OCI-LY7 (cell line): Measurements from ENCODE around the gene RPH3AL. TPM values are rescaled to one million over a fixed set of nuclear protein-coding genes. Genes with fewer than 3 reads are reported as not detected.

ENCODE experiments used
- BruUV-seq: library from RNA; stranded (reverse); fragments of 400-500 nt; replicated peaks from 2 replicates; lab custom pipeline; 2021; lab: Mats Ljungman, UMichigan
- CTCF ChIA-PET: fragments of 300-600 bp; sonication (Branson Sonifier 250); formaldehyde crosslinking; loops from one replicate; lab custom pipeline; 2022; ENCODE audit warnings: antibody characterized with exemption; ENCODE audit not compliant: unreplicated experiment; lab: Charles Lee
- POLR2A ChIA-PET: fragments of 300-600 bp; sonication (Branson Sonifier 250); formaldehyde crosslinking; loops from one replicate; lab custom pipeline; 2022; ENCODE audit warnings: antibody characterized with exemption; lab: Charles Lee
- DNase-seq: peaks from one replicate; pipeline ENCODE4 v3.0.0-alpha.2; 2015; ENCODE audit warnings: low spot score
- H2AFZ ChIP-seq: fragments of 200-600 bp; sonication (generic), shearing (Covaris generic); 2 replicates; pipeline ENCODE4 v1.6.1; 2014; ENCODE audit warnings: mild to moderate bottlenecking, antibody characterized with exemption, low read length, moderate library complexity
- H3K27ac ChIP-seq: fragments of 200-600 bp; sonication (generic); 2 replicates; pipeline ENCODE4 v1.5.1; 2014; ENCODE audit warnings: mixed run types, low read depth, mild to moderate bottlenecking, moderate library complexity, low read length, inconsistent platforms; ENCODE audit not compliant: poor library complexity, severe bottlenecking
- H3K36me3 ChIP-seq: fragments of 200-600 bp; sonication (generic); 2 replicates; pipeline ENCODE4 v1.6.1; 2014; ENCODE audit warnings: mild to moderate bottlenecking, antibody characterized with exemption, low read length, moderate library complexity, mixed read lengths; ENCODE audit not compliant: insufficient read depth
- H3K4me1 ChIP-seq: fragments of 200-600 bp; sonication (generic); 2 replicates; pipeline ENCODE4 v1.5.1; 2014; ENCODE audit warnings: mild to moderate bottlenecking, low read length; ENCODE audit not compliant: insufficient read depth, poor library complexity, severe bottlenecking
- H3K4me2 ChIP-seq: fragments of 200-600 bp; sonication (generic); 2 replicates; pipeline ENCODE4 v1.6.1; 2014; ENCODE audit warnings: mild to moderate bottlenecking, low read length
- H3K4me3 ChIP-seq: fragments of 200-600 bp; sonication (generic); 2 replicates; pipeline ENCODE4 v1.5.1; 2014; ENCODE audit warnings: mild to moderate bottlenecking, low read depth, low read length; ENCODE audit not compliant: poor library complexity, severe bottlenecking
- H3K79me2 ChIP-seq: fragments of 200-600 bp; sonication (generic); 2 replicates; pipeline ENCODE4 v1.6.1; 2016; ENCODE audit warnings: low read depth, mild to moderate bottlenecking, low read length, moderate library complexity, mixed read lengths; ENCODE audit not compliant: insufficient read depth
- H3K9me2 ChIP-seq: fragments of 200-600 bp; sonication (generic); 2 replicates; pipeline ENCODE4 v1.6.1; 2016; ENCODE audit warnings: mild to moderate bottlenecking, low read length, mixed read lengths; ENCODE audit not compliant: insufficient read depth
- H3K9me3 ChIP-seq: fragments of 200-600 bp; sonication (generic); 2 replicates; pipeline ENCODE4 v1.6.1; 2014; ENCODE audit warnings: mild to moderate bottlenecking, mixed run types, low read length, mixed read lengths
- H4K20me1 ChIP-seq: fragments of 200-600 bp; sonication (generic); 2 replicates; pipeline ENCODE4 v1.6.1; 2014; ENCODE audit warnings: mild to moderate bottlenecking, antibody characterized with exemption, low read length, moderate library complexity, mixed read lengths; ENCODE audit not compliant: insufficient read depth
- CTCF ChIP-seq: fragments of 200-600 bp; sonication (generic); conservative IDR thresholded peaks from 2 replicates; pipeline ENCODE4 v1.5.1; 2014; ENCODE audit warnings: mild to moderate bottlenecking, antibody characterized with exemption, low read length, moderate library complexity, mixed read lengths
- EZH2phosphoT487 ChIP-seq: fragments of 200-600 bp; sonication (generic); IDR thresholded peaks from 2 replicates; pipeline ENCODE4 v1.6.1; 2018; ENCODE audit warnings: low read depth, borderline replicate concordance, mild to moderate bottlenecking, mixed run types, antibody characterized with exemption, low read length, moderate library complexity, mixed read lengths
- intact Hi-C: fragments of 100-400 bp; cut with micrococcal nuclease; formaldehyde crosslinking; loops from one replicate; pipeline ENCODE4 v1.10.0; 2022; ENCODE audit not compliant: unreplicated experiment
- total RNA-seq, 2 experiments: library from RNA; depleted of rRNA in 1 of 2; stranded (reverse); fragments of >200 nt in 1 of 2; shearing (Covaris generic) in 1 of 2; gene quantifications; 2 replicates each; pipeline ENCODE4 v1.2.3, GENCODE V29; 2014 to 2022

Gene RPH3AL
- total RNA-seq, 2 experiments from 2014 or later: 1.0 to 2.2 TPM

- H4K20me1 ChIP-seq: no peaks in the 10 kb centered on the region
- no peaks in the 10 kb centered on the region for H3K9me3 ChIP-seq
- BruUV-seq: no TSS peak
- no peak overlapping the region for H2AFZ ChIP-seq
- no peaks in the 10 kb centered on the region for H3K4me1 ChIP-seq
- H3K36me3 ChIP-seq: no peaks in the 10 kb centered on the region
- H3K79me2 ChIP-seq: no peaks in the 10 kb centered on the region
- no peaks in the 10 kb centered on the region for H3K9me2 ChIP-seq
- TF ChIP-seq EZH2phosphoT487: no peak
- no peak for DNase-seq
- H3K4me3 ChIP-seq: no peak overlapping the region
- ChIA-PET POLR2A (no interaction called here), CTCF (no interaction called here)
- no peak overlapping the region for H3K4me2 ChIP-seq
- no peak overlapping the region for H3K27ac ChIP-seq
- intact Hi-C loops: loop anchor here (10.0 kb wide), 1 partner anchor 300 kb away; no protein-coding TSS in a partner anchor
Measured at GRCh38 chr17:394718-395095, 42.1 kb upstream of the RPH3AL start.

DNA sequence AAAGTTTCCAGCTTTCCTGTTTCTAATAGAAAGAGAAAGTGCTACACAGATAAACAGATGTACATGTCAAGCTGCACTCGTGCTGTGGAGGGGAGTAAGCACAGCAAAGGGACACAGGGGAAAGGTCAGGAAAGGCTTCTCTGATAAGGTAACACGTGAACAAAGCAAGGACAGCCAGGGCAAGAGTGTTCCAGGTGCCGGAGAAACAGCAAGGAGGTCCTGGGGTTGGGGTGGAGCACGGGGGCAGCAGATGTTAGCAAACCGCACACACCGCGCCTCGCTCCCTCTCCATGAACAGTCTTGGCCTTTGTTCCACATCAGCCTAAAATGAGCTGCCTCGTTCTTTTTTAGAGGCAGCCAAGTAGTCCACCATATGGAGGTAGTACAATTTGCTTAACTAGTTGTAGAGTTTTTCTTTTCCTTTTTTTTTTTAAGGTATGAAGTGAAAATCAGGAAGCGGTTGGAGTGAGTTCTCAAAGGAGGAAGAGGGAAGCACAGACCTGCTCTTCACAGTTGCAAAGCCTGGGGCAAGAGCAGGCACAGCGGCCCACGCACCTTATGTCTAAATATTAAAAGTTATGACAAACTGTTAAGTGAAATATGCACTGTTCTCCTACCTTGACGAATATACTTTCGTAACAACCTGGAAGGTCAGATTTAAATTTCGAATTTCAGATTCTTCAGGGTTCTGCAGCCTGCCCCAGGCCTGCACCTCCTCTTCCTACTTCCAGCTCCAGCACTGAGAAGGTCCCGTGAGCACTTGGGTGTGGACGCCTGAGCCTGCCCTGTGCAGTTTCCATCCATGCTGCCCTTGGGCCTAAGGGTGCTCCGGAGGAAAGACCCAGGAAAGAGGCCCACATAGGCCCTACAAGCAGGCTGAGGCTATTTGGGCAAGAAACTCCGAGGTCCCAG lies 41.5 kb upstream of the RPH3AL start:
- H4K20me1 ChIP-seq: no peaks in the 10 kb centered on the region
- ChIA-PET CTCF (no interaction called here), POLR2A (no interaction called here)
- TF ChIP-seq EZH2phosphoT487: no peak
- TF ChIP-seq CTCF: no peak
- no peaks in the 10 kb centered on the region for H3K9me2 ChIP-seq
- DNase-seq: no peak
- H3K79me2 ChIP-seq: no peaks in the 10 kb centered on the region
- no peaks in the 10 kb centered on the region for H3K4me1 ChIP-seq
- H3K27ac ChIP-seq: no peak overlapping the region
- no peaks in the 10 kb centered on the region for H3K9me3 ChIP-seq
- no peak overlapping the region for H3K4me2 ChIP-seq
- no peak overlapping the region for H2AFZ ChIP-seq
- no peaks in the 10 kb centered on the region for H3K36me3 ChIP-seq
- no TSS peak for BruUV-seq
- intact Hi-C loops: loop anchor here (10.0 kb wide), 1 partner anchor 301 kb away; no protein-coding TSS in a partner anchor
- no peak overlapping the region for H3K4me3 ChIP-seq

- Histone ChIP-seq H3K4me2 (no peak overlapping the region), H3K4me3 (no peak overlapping the region), H3K4me1 (no peaks in the 10 kb centered on the region), H3K36me3 (no peaks in the 10 kb centered on the region), H3K79me2 (no peaks in the 10 kb centered on the region), H3K9me2 (no peaks in the 10 kb centered on the region), H4K20me1 (no peaks in the 10 kb centered on the region), H2AFZ (no peak overlapping the region), H3K27ac (no peak overlapping the region), H3K9me3 (no peaks in the 10 kb centered on the region)
- no peak for TF ChIP-seq CTCF
- TF ChIP-seq EZH2phosphoT487: no peak
- DNase-seq: no peak
- ChIA-PET CTCF (no interaction called here), POLR2A (no interaction called here)
- intact Hi-C loops: loop anchor here (10.0 kb wide), 1 partner anchor 303 kb away; no protein-coding TSS in a partner anchor
- no TSS peak for BruUV-seq
Measured at GRCh38 chr17:391850-392249, 39.2 kb upstream of the RPH3AL start.
